HepG2 (cell line): Measurements from ENCODE around the gene NAGK. TPM values are rescaled to one million over a fixed set of nuclear protein-coding genes. Genes with fewer than 3 reads are reported as not detected.
A peak's percentile ranks its signal among the peaks of the same experiment; 100 is the strongest.

ENCODE experiments used
- NR1H2 ChIP-seq: sonication (generic); formaldehyde crosslinking; IDR thresholded peaks from 2 replicates; pipeline ENCODE4 v1.8.1; 2022; ENCODE audit warnings: low read depth, missing genetic modification reagents, borderline replicate concordance
- POLR2AphosphoS5 ChIP-seq: IDR thresholded peaks from 2 replicates; pipeline ENCODE4 v1.6.1; 2012; ENCODE audit warnings: low read depth, low read length
- PRPF4 ChIP-seq: fragments of 200-400 bp; formaldehyde crosslinking; IDR thresholded peaks from 2 replicates; pipeline ENCODE4 v1.6.1; 2016; ENCODE audit warnings: low read length, low read depth; ENCODE audit not compliant: poor library complexity, severe bottlenecking
- ZBTB38 ChIP-seq: sonication (generic); formaldehyde crosslinking; IDR thresholded peaks from 2 replicates; pipeline ENCODE4 v1.5.1; 2020; ENCODE audit warnings: mild to moderate bottlenecking, missing genetic modification reagents
- ZNF318 ChIP-seq: sonication (generic); formaldehyde crosslinking; IDR thresholded peaks from 2 replicates; pipeline ENCODE4 v1.4.0; 2020; ENCODE audit warnings: mild to moderate bottlenecking, missing genetic modification reagents
- ZNF687 ChIP-seq: sonication (generic); formaldehyde crosslinking; IDR thresholded peaks from 2 replicates; pipeline ENCODE4 v1.5.1; 2020; ENCODE audit warnings: mild to moderate bottlenecking, missing genetic modification reagents, moderate library complexity
- polyA plus RNA-seq, 8 experiments: library from polyadenylated mRNA; depleted of rRNA in 3 of 8; stranded (reverse) in 7 of 8; unstranded in 1 of 8; fragments of >200 nt; fragmentation: Illumina TruSeq in 4 of 8; extraction: Trizol in 4 of 8; gene quantifications; 2 replicates each; pipeline versions ENCODE4 v1.2.1 to v1.2.3, GENCODE V29; 2011 to 2016; ENCODE audit warnings: low read depth in 4 of 8, missing spikeins in 1 of 8, mixed read lengths in 1 of 8; ENCODE audit not compliant: insufficient read depth in 1 of 8
- total RNA-seq, 5 experiments: library from RNA; depleted of rRNA; stranded (reverse); fragments of >200 nt; fragmentation: Illumina TruSeq; extraction: Trizol; gene quantifications; 2 replicates each; pipeline ENCODE4 v1.2.3, GENCODE V29; 2016; ENCODE audit warnings: low read depth in 1 of 5
- TF ChIP-seq, protein P1 (sequence below): IDR thresholded peaks from 2 replicates; pipeline ENCODE4 v1.6.1; 2016; ENCODE audit warnings: low read depth, control low read depth

NAGK gene
- total and polyA plus RNA-seq, 2 of the 13 experiments (the other 11 are each of a cell fraction or from before 2014, with no cell fraction given) = 24.4 to 35.2 TPM

DNA sequence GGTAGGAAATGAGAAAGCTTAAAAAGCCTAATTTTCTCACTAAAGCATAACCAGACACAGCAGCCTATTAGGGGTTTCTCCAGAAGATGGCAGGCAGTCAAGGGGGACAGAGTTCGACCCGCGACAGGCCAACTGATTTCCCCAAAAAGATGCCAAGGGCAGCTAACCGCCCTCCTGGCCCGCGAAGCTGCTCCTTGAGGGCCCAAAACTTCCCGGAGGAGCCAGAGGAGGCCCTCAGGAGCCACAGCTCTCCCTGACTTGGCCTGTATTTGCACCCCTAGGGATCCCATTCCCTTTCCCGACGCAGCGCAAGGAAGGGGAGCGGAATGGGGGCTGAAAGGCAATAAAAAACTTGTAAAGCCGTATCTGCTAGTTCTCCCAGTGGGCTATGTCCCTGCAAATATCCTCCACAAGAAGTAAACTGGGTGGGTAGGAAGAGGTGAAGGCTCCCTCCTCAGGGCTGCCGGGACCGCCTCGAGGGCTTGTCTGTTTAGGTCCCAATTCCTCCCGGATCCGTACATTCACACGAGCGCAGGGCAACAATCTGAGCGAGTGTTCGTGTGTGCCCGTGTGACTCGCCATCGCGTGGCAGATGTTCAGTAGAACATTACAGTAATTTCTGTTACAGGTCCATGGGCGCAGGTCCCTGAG, 756 bp upstream of the NAGK start (continued):
- peak; percentile 78; the same call in 1 of the 2 replicates for TF ChIP-seq ZNF318 (CRISPR knock-in tag)
- peak; percentile 92 for TF ChIP-seq ZBTB38 (CRISPR knock-in tag)
- TF ChIP-seq NR1H2 (CRISPR knock-in tag) = 0 out of 2 replicates have a peak, but pooled peaks have one; percentile 14
- TF ChIP-seq POLR2AphosphoS5 = no peak
- TF ChIP-seq, protein P1, sequence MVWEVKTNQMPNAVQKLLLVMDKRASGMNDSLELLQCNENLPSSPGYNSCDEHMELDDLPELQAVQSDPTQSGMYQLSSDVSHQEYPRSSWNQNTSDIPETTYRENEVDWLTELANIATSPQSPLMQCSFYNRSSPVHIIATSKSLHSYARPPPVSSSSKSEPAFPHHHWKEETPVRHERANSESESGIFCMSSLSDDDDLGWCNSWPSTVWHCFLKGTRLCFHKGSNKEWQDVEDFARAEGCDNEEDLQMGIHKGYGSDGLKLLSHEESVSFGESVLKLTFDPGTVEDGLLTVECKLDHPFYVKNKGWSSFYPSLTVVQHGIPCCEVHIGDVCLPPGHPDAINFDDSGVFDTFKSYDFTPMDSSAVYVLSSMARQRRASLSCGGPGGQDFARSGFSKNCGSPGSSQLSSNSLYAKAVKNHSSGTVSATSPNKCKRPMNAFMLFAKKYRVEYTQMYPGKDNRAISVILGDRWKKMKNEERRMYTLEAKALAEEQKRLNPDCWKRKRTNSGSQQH (CRISPR knock-in tag) = no peak
- TF ChIP-seq PRPF4 = peak; percentile 76
- no peak for TF ChIP-seq ZNF687 (CRISPR knock-in tag)
